H1 (cell line): Measurements from ENCODE around the gene SLAMF6. TPM values are rescaled to one million over a fixed set of nuclear protein-coding genes. Genes with fewer than 3 reads are reported as not detected.
A peak's percentile ranks its signal among the peaks of the same experiment; 100 is the strongest.

Experiments used
- CTCF ChIA-PET: fragments of 300-600 bp; sonication (Branson Sonifier 250); formaldehyde crosslinking; loops from one replicate; lab custom pipeline; 2021; ENCODE audit not compliant: partially characterized antibody; lab: Charles Lee
- POLR2A ChIA-PET: fragments of 300-600 bp; sonication (Branson Sonifier 250); formaldehyde crosslinking; loops from one replicate; lab custom pipeline; 2021; ENCODE audit warnings: inconsistent platforms; ENCODE audit not compliant: partially characterized antibody; lab: Charles Lee
- DNase-seq, 2 experiments: peaks; one replicate each; pipeline versions ENCODE4 v3.0.0 to v3.0.0-alpha.2; 2010 to 2022; ENCODE audit warnings: low spot score in 2 of 2, low read depth in 1 of 2, mixed read lengths in 1 of 2
- FAIRE-seq: peaks from 2 replicates; lab custom pipeline; 2011; peaks lifted over from hg19 to GRCh38; lab: Jason Lieb, UNC
- H2AFZ ChIP-seq: 2 replicates; pipeline ENCODE4 v1.8.1; 2012; ENCODE audit warnings: low read length, inconsistent platforms
- H2AK5ac ChIP-seq: 2 replicates; pipeline ENCODE4 v1.6.1; 2013; ENCODE audit warnings: low read depth, low read length
- H2BK120ac ChIP-seq: replicated peaks from 2 replicates; pipeline ENCODE3; 2013; ENCODE audit warnings: low read depth, low read length, inconsistent platforms
- H2BK12ac ChIP-seq: 2 replicates; pipeline ENCODE4 v1.6.1; 2013; ENCODE audit warnings: low read depth, low read length
- H2BK15ac ChIP-seq: 2 replicates; pipeline ENCODE4 v1.6.1; 2013; ENCODE audit warnings: low read length
- H2BK20ac ChIP-seq: 2 replicates; pipeline ENCODE4 v1.6.1; 2013; ENCODE audit warnings: low read length
- H2BK5ac ChIP-seq: 2 replicates; pipeline ENCODE4 v1.6.1; 2013; ENCODE audit warnings: low read depth, low read length
- H3K14ac ChIP-seq: 2 replicates; pipeline ENCODE4 v1.6.1; 2013; ENCODE audit warnings: inconsistent platforms; ENCODE audit not compliant: insufficient read length
- H3K18ac ChIP-seq: 2 replicates; pipeline ENCODE4 v1.6.1; 2013; ENCODE audit warnings: low read length; ENCODE audit errors: extremely low read depth
- H3K23ac ChIP-seq: 2 replicates; pipeline ENCODE4 v1.6.1; 2013; ENCODE audit warnings: inconsistent platforms; ENCODE audit not compliant: insufficient read length
- H3K23me2 ChIP-seq: 2 replicates; pipeline ENCODE4 v1.6.1; 2013; ENCODE audit warnings: low read depth, low read length
- H3K27ac ChIP-seq: 2 replicates; pipeline ENCODE4 v1.6.1; 2011; ENCODE audit warnings: low read depth, low read length, inconsistent platforms
- H3K27me3 ChIP-seq, 4 experiments: replicated peaks in 1 of 4; 1 replicate in 1 of 4; 2 replicates in 3 of 4; pipeline versions ENCODE4 v1.6.1 to v1.8.1; 2011 to 2013; ENCODE audit warnings: low read length in 3 of 4, mild to moderate bottlenecking in 3 of 4, inconsistent platforms in 2 of 4, mixed read lengths in 2 of 4, moderate library complexity in 1 of 4; ENCODE audit not compliant: control insufficient read depth in 3 of 4, insufficient read depth in 3 of 4; ENCODE audit errors: extremely low read depth in 1 of 4
- H3K36me3 ChIP-seq, 4 experiments: 2 replicates each; pipeline versions ENCODE4 v1.6.1 to v1.8.1; 2011 to 2013; ENCODE audit warnings: mild to moderate bottlenecking in 4 of 4, low read length in 3 of 4, moderate library complexity in 2 of 4, control low read depth in 1 of 4, inconsistent platforms in 1 of 4; ENCODE audit not compliant: insufficient read depth in 4 of 4, control insufficient read depth in 2 of 4
- H3K4ac ChIP-seq: replicated peaks from 2 replicates; pipeline ENCODE3; 2013; ENCODE audit warnings: low read length, low read depth, mixed read lengths, inconsistent platforms; ENCODE audit not compliant: insufficient read length
- H3K4me1 ChIP-seq, 4 experiments: replicated peaks in 1 of 4; 1 replicate in 1 of 4; 2 replicates in 3 of 4; pipeline versions ENCODE4 v1.6.1 to v1.8.1; 2011 to 2013; ENCODE audit warnings: low read length in 3 of 4, inconsistent platforms in 2 of 4, mixed read lengths in 1 of 4; ENCODE audit not compliant: insufficient read depth in 4 of 4, control insufficient read depth in 3 of 4
- H3K4me2 ChIP-seq, 2 experiments: 2 replicates each; pipeline versions ENCODE4 v1.6.1 to v1.8.1; 2011 to 2013; ENCODE audit warnings: low read depth in 2 of 2, low read length in 2 of 2, control low read depth in 1 of 2, inconsistent platforms in 1 of 2, mild to moderate bottlenecking in 1 of 2; ENCODE audit not compliant: insufficient read depth in 1 of 2
- H3K4me3 ChIP-seq, 4 experiments: fragments of 200-600, 300-600 bp in 1 of 4; sonication (generic), shearing (Covaris generic), sonication (Bioruptor Twin) in 1 of 4; 2 replicates each; pipeline versions ENCODE4 v1.5.1 to v1.8.1; 2011 to 2016; ENCODE audit warnings: low read length in 4 of 4, low read depth in 3 of 4, control low read depth in 2 of 4, inconsistent platforms in 2 of 4, mild to moderate bottlenecking in 2 of 4, mixed read lengths in 1 of 4, moderate library complexity in 1 of 4; ENCODE audit not compliant: insufficient read depth in 2 of 4; ENCODE audit errors: extremely low read depth in 1 of 4
- H3K56ac ChIP-seq: replicated peaks from 2 replicates; pipeline ENCODE3; 2013; ENCODE audit warnings: low read depth, mild to moderate bottlenecking, mixed read lengths, low read length, inconsistent platforms; ENCODE audit not compliant: insufficient read length
- H3K79me1 ChIP-seq: 2 replicates; pipeline ENCODE4 v1.6.1; 2013; ENCODE audit warnings: low read depth, low read length, control low read depth
- H3K79me2 ChIP-seq, 2 experiments: 2 replicates each; pipeline versions ENCODE4 v1.6.1 to v1.8.1; 2012 to 2013; ENCODE audit warnings: low read length in 2 of 2, mild to moderate bottlenecking in 2 of 2, inconsistent platforms in 1 of 2; ENCODE audit not compliant: insufficient read depth in 2 of 2, control insufficient read depth in 1 of 2
- H3K9ac ChIP-seq, 4 experiments: replicated peaks in 1 of 4; 1 replicate in 1 of 4; 2 replicates in 3 of 4; pipeline versions ENCODE4 v1.6.1 to v1.8.1; 2011 to 2013; ENCODE audit warnings: low read depth in 3 of 4, low read length in 3 of 4, control low read depth in 2 of 4, mild to moderate bottlenecking in 2 of 4, moderate library complexity in 2 of 4, inconsistent platforms in 1 of 4; ENCODE audit errors: extremely low read depth in 1 of 4
- H3K9me3 ChIP-seq, 2 experiments: 2 replicates each; pipeline versions ENCODE4 v1.6.1 to v1.8.1; 2012 to 2013; ENCODE audit warnings: mild to moderate bottlenecking in 2 of 2, moderate library complexity in 2 of 2, control low read depth in 1 of 2, inconsistent platforms in 1 of 2, low read depth in 1 of 2, low read length in 1 of 2, mixed read lengths in 1 of 2; ENCODE audit not compliant: insufficient read depth in 2 of 2
- H4K20me1 ChIP-seq, 2 experiments: replicated peaks in 1 of 2; 2 replicates each; pipeline versions ENCODE3 to v1.8.1; 2011 to 2013; ENCODE audit warnings: inconsistent platforms in 2 of 2, low read length in 2 of 2, mild to moderate bottlenecking in 1 of 2; ENCODE audit not compliant: insufficient read depth in 2 of 2, control insufficient read depth in 1 of 2
- H4K5ac ChIP-seq: 2 replicates; pipeline ENCODE4 v1.6.1; 2013; ENCODE audit warnings: low read length, low read depth, mixed read lengths, inconsistent platforms; ENCODE audit not compliant: insufficient read length
- H4K8ac ChIP-seq: 2 replicates; pipeline ENCODE4 v1.8.0; 2013; ENCODE audit warnings: mild to moderate bottlenecking, moderate library complexity, low read length, inconsistent platforms; ENCODE audit not compliant: insufficient read depth; ENCODE audit errors: extremely low read depth
- H4K91ac ChIP-seq: replicated peaks from 2 replicates; pipeline ENCODE3; 2013; ENCODE audit warnings: low read length, mixed read lengths, inconsistent platforms; ENCODE audit not compliant: insufficient read length
- CHD2 ChIP-seq: IDR thresholded peaks from 2 replicates; pipeline ENCODE4 v1.6.1; 2012; ENCODE audit warnings: low read length, improper control_type of control experiment
- EP300 ChIP-seq, 2 experiments: IDR thresholded peaks; 1 replicate in 1 of 2; 2 replicates in 1 of 2; pipeline ENCODE4 v1.6.1; 2011 to 2012; ENCODE audit warnings: low read depth in 2 of 2, low read length in 2 of 2, mild to moderate bottlenecking in 2 of 2, borderline replicate concordance in 1 of 2, inconsistent platforms in 1 of 2, moderate library complexity in 1 of 2
- HDAC6 ChIP-seq: IDR thresholded peaks from one replicate; pipeline ENCODE4 v1.7.1; 2012; ENCODE audit warnings: low read depth, mild to moderate bottlenecking, inconsistent platforms, low read length, moderate library complexity
- MAX ChIP-seq: IDR thresholded peaks from 2 replicates; pipeline ENCODE4 v1.6.1; 2012; ENCODE audit warnings: inconsistent platforms
- RAD21 ChIP-seq, 2 experiments: IDR thresholded peaks in 1 of 2; conservative IDR thresholded peaks in 1 of 2; 2 replicates each; pipeline ENCODE4 v1.6.1; 2011; ENCODE audit warnings: low read depth in 2 of 2, low read length in 2 of 2, improper control_type of control experiment in 1 of 2, inconsistent platforms in 1 of 2, mild to moderate bottlenecking in 1 of 2, moderate library complexity in 1 of 2
- RNF2 ChIP-seq: fragments of 200-900, 300-1000 bp; sonication (generic); IDR thresholded peaks from 2 replicates; pipeline ENCODE4 v1.7.1; 2016; ENCODE audit warnings: borderline replicate concordance, low read depth, mild to moderate bottlenecking, antibody characterized with exemption, low read length; ENCODE audit not compliant: poor library complexity, severe bottlenecking; ENCODE audit errors: missing control alignments
- WGBS, 2 experiments: shearing (Covaris generic) in 1 of 2; methylation state at CpG; one replicate each; pipeline versions ENCODE4 v1.1.6 to v1.1.7; 2013 to 2015; ENCODE audit warnings: low lambda C conversion rate in 2 of 2, mixed read lengths in 2 of 2, inconsistent platforms in 1 of 2, low coverage in 1 of 2, missing lambda C conversion rate in 1 of 2; ENCODE audit not compliant: insufficient replicate concordance in 2 of 2, insufficient coverage in 1 of 2, insufficient read length in 1 of 2; ENCODE audit errors: extremely low coverage in 1 of 2, missing lambda C conversion rate in 1 of 2; 5-methylcytosine and 5-hydroxymethylcytosine counted together
- polyA plus RNA-seq, 7 experiments: library from polyadenylated mRNA; depleted of rRNA in 3 of 7; stranded (reverse) in 5 of 7; unstranded in 2 of 7; fragments of >200 nt in 5 of 7; fragments of 200-250 nt in 2 of 7; gene quantifications; 1 replicate in 5 of 7; 2 replicates in 1 of 7; 4 replicates in 1 of 7; pipeline versions ENCODE4 v1.2.1 to v1.2.3, GENCODE V29; 2011 to 2013; ENCODE audit warnings: missing spikeins in 2 of 7, mixed read lengths in 2 of 7
- total RNA-seq: library from RNA; stranded (reverse); fragmentation: NEBNext Ultra II Directional; extraction: Animal tissue kit (Norgen Biotek cat#: 25700); gene quantifications from 2 replicates; pipeline ENCODE4 v1.2.1, GENCODE V29; 2021

The SLAMF6 gene
- total and polyA plus RNA-seq, 2 of the 8 experiments (the other 6 are each of a cell fraction or from before 2014, with no cell fraction given) = not detected

GRCh38 chr1:160539684-160539989 lies 16.6 kb upstream of the SLAMF6 start:
- Histone ChIP-seq H3K36me3 (no peaks in the 10 kb centered on the region), H3K4me2 (no peak overlapping the region)
- 89% methylated on average over 6 of the region's 6 CpGs; no CpG with 5 or more reads in 1 of the 2 experiments for WGBS, 2 experiments
- TF ChIP-seq RAD21 (IDR thresholded peaks at IDR 0.05 in 1 of 2, conservative IDR thresholded peaks at IDR 0.05 in 1 of 2; ENCODE audit: low read depth in 2 of 2, low read length in 2 of 2) (no peak), HDAC6 (no peak), RNF2 (no peak), EP300 (IDR thresholded peaks at IDR 0.05; ENCODE audit: borderline replicate concordance in 1 of 2, low read depth in 2 of 2, low read length in 2 of 2) (no peak), CHD2 (no peak), MAX (no peak)

More at GRCh38 chr1:160539684-160539989, 16.6 kb upstream of the SLAMF6 start:
- H3K27me3 ChIP-seq = no peaks in the 10 kb centered on the region
- no peak overlapping the region for H3K56ac ChIP-seq
- no peak overlapping the region for H2BK15ac ChIP-seq
- H4K8ac ChIP-seq = no peak overlapping the region
- H4K91ac ChIP-seq = no peak overlapping the region
- H3K23me2 ChIP-seq = no peaks in the 10 kb centered on the region
- no peak overlapping the region for H3K4me3 ChIP-seq
- no peaks in the 10 kb centered on the region for H3K79me1 ChIP-seq
- no peak overlapping the region for H2BK120ac ChIP-seq
- H2BK20ac ChIP-seq = no peak overlapping the region
- no peak overlapping the region for H2AK5ac ChIP-seq
- H2BK5ac ChIP-seq = no peak overlapping the region
- H3K14ac ChIP-seq = no peak overlapping the region
- no peaks in the 10 kb centered on the region for H4K20me1 ChIP-seq
- H3K4me1 ChIP-seq = no peaks in the 10 kb centered on the region
- no peaks in the 10 kb centered on the region for H3K79me2 ChIP-seq
- FAIRE-seq (no peak), DNase-seq (no peak)
- H3K27ac ChIP-seq = no peak overlapping the region
- no peak overlapping the region for H3K23ac ChIP-seq
- peak overlapping the region; percentile 92; the same call in 1 of the 2 replicates for H2AFZ ChIP-seq
- H3K18ac ChIP-seq = no peak overlapping the region
- H2BK12ac ChIP-seq = no peak overlapping the region
- H3K9me3 ChIP-seq = no peaks in the 10 kb centered on the region
- no peak overlapping the region for H3K4ac ChIP-seq
- POLR2A ChIA-PET = no interaction called here
- H3K9ac ChIP-seq = no peak overlapping the region
- CTCF ChIA-PET = interaction anchor here (0.7 to 1.8 kb wide), 6 partner anchors 10 to 69 kb away, joined by 3 to 9 read pairs (median 4); no protein-coding TSS in a partner anchor
- H4K5ac ChIP-seq = no peak overlapping the region
